ENCODE results near the gene NEIL3.

NEIL3 gene, protein sequence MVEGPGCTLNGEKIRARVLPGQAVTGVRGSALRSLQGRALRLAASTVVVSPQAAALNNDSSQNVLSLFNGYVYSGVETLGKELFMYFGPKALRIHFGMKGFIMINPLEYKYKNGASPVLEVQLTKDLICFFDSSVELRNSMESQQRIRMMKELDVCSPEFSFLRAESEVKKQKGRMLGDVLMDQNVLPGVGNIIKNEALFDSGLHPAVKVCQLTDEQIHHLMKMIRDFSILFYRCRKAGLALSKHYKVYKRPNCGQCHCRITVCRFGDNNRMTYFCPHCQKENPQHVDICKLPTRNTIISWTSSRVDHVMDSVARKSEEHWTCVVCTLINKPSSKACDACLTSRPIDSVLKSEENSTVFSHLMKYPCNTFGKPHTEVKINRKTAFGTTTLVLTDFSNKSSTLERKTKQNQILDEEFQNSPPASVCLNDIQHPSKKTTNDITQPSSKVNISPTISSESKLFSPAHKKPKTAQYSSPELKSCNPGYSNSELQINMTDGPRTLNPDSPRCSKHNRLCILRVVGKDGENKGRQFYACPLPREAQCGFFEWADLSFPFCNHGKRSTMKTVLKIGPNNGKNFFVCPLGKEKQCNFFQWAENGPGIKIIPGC
- 1.2 to 2.3 (median 1.9) reads per million in 3 donors for total RNA-seq

GRCh38 chr4:177309522-177310371 lies at the start of gene NEIL3:
Gene NEIL3 (plus strand): TSS chr4:177309874. CDS start chr4:177309954, 80 bp downstream.
- H3K27ac ChIP-seq (ENCODE audit: insufficient read depth, low read length, poor library complexity, severe bottlenecking) = peak within 1 kb of the TSS; percentile 38
- H3K36me3 ChIP-seq (ENCODE audit: control insufficient read depth, insufficient read depth, low read length) = no peaks in the 10 kb centered on the region
- no peaks in the 10 kb centered on the region for H3K27me3 ChIP-seq (replicated peaks; ENCODE audit: control insufficient read depth, insufficient read depth, low read length, poor library complexity, severe bottlenecking)
- H3K4me1 ChIP-seq (ENCODE audit: control insufficient read depth, insufficient read depth, low read length, poor library complexity, severe bottlenecking) = peaks cover 3% of the 10 kb centered on the region
- H3K9me3 ChIP-seq (ENCODE audit: control insufficient read depth, low read length) = no peaks in the 10 kb centered on the region
- peak within 1 kb of the TSS; percentile 92 for H3K4me3 ChIP-seq (ENCODE audit: insufficient read depth, low read depth, low read length, poor library complexity, severe bottlenecking)
- DNase-seq = peak; percentile 86 to 94 (median 93)

DNA sequence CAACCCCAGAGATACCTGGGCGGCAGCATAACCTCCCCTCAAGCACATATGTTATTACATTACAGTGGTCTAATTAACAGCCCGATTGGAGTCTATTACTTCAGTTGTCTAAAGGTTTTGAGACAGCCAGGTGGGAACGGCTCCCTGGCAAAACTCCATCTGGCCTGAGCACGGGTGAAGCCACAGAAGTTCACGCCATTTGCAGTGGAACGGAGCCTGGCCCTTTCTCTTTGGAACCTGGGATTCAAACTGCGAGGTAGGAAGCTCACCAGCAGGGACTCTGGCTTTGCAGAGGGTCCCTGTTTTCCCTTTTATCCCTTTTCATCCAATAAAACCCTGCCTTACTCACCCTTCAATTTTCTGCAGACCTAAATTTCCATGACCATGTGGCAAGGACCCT lies 45.9 kb upstream of the NEIL3 start:
- Histone ChIP-seq H3K36me3 (ENCODE audit: control insufficient read depth, insufficient read depth, low read length) (no peaks in the 10 kb centered on the region), H3K9me3 (ENCODE audit: control insufficient read depth, low read length) (no peaks in the 10 kb centered on the region), H3K27ac (ENCODE audit: insufficient read depth, low read length, poor library complexity, severe bottlenecking) (no peak overlapping the region), H3K27me3 (replicated peaks; ENCODE audit: control insufficient read depth, insufficient read depth, low read length, poor library complexity, severe bottlenecking) (no peaks in the 10 kb centered on the region), H3K4me3 (ENCODE audit: insufficient read depth, low read depth, low read length, poor library complexity, severe bottlenecking) (no peak overlapping the region), H3K4me1 (ENCODE audit: control insufficient read depth, insufficient read depth, low read length, poor library complexity, severe bottlenecking) (no peaks in the 10 kb centered on the region)
- no peak for DNase-seq

GRCh38 chr4:177264788-177265422 lies 44.8 kb upstream of the NEIL3 start:
- DNase-seq = no peak
- no peaks in the 10 kb centered on the region for H3K9me3 ChIP-seq (ENCODE audit: control insufficient read depth, low read length)
- no peaks in the 10 kb centered on the region for H3K36me3 ChIP-seq (ENCODE audit: control insufficient read depth, insufficient read depth, low read length)
- H3K27me3 ChIP-seq (replicated peaks; ENCODE audit: control insufficient read depth, insufficient read depth, low read length, poor library complexity, severe bottlenecking) = no peaks in the 10 kb centered on the region
- H3K4me3 ChIP-seq (ENCODE audit: insufficient read depth, low read depth, low read length, poor library complexity, severe bottlenecking) = no peak overlapping the region
- H3K27ac ChIP-seq (ENCODE audit: insufficient read depth, low read length, poor library complexity, severe bottlenecking) = no peak overlapping the region
- no peaks in the 10 kb centered on the region for H3K4me1 ChIP-seq (ENCODE audit: control insufficient read depth, insufficient read depth, low read length, poor library complexity, severe bottlenecking)

GRCh38 chr4:177265729-177266128 lies 43.9 kb upstream of the NEIL3 start:
- no peaks in the 10 kb centered on the region for H3K4me1 ChIP-seq (ENCODE audit: control insufficient read depth, insufficient read depth, low read length, poor library complexity, severe bottlenecking)
- H3K4me3 ChIP-seq (ENCODE audit: insufficient read depth, low read depth, low read length, poor library complexity, severe bottlenecking) = no peak overlapping the region
- H3K27ac ChIP-seq (ENCODE audit: insufficient read depth, low read length, poor library complexity, severe bottlenecking) = no peak overlapping the region

DNA sequence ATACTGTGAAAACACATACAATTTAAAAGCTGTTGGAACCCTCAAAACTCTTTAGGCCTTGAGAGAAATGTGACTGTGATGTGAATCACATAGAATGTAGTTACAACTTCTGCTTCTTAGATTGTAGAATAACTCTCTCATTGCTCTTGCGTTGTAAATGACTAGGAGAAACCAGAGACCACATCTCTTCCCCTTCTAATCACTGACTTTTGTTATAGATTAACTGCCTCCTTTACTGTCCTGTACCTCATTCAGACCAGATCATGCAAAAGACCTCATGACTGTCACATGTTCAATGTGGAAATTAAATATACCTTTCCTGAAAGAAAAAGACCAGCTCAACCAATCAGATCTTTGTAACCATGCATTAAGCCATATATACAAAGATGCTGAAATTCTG lies 43.2 kb upstream of the NEIL3 start:
- no peak overlapping the region for H3K4me3 ChIP-seq (ENCODE audit: insufficient read depth, low read depth, low read length, poor library complexity, severe bottlenecking)
- H3K4me1 ChIP-seq (ENCODE audit: control insufficient read depth, insufficient read depth, low read length, poor library complexity, severe bottlenecking) = no peaks in the 10 kb centered on the region
- DNase-seq = no peak
- no peak overlapping the region for H3K27ac ChIP-seq (ENCODE audit: insufficient read depth, low read length, poor library complexity, severe bottlenecking)
- no peaks in the 10 kb centered on the region for H3K9me3 ChIP-seq (ENCODE audit: control insufficient read depth, low read length)
- H3K36me3 ChIP-seq (ENCODE audit: control insufficient read depth, insufficient read depth, low read length) = no peaks in the 10 kb centered on the region
- H3K27me3 ChIP-seq (replicated peaks; ENCODE audit: control insufficient read depth, insufficient read depth, low read length, poor library complexity, severe bottlenecking) = no peaks in the 10 kb centered on the region

More at GRCh38 chr4:177265729-177266128, 43.9 kb upstream of the NEIL3 start:
- Histone ChIP-seq H3K36me3 (ENCODE audit: control insufficient read depth, insufficient read depth, low read length) (no peaks in the 10 kb centered on the region), H3K9me3 (ENCODE audit: control insufficient read depth, low read length) (no peaks in the 10 kb centered on the region), H3K27me3 (replicated peaks; ENCODE audit: control insufficient read depth, insufficient read depth, low read length, poor library complexity, severe bottlenecking) (no peaks in the 10 kb centered on the region)
- DNase-seq = no peak

- Histone ChIP-seq H3K36me3 (ENCODE audit: control insufficient read depth, insufficient read depth, low read length) (no peaks in the 10 kb centered on the region), H3K9me3 (ENCODE audit: control insufficient read depth, low read length) (no peaks in the 10 kb centered on the region), H3K4me3 (ENCODE audit: insufficient read depth, low read depth, low read length, poor library complexity, severe bottlenecking) (no peak overlapping the region), H3K27me3 (replicated peaks; ENCODE audit: control insufficient read depth, insufficient read depth, low read length, poor library complexity, severe bottlenecking) (no peaks in the 10 kb centered on the region), H3K4me1 (ENCODE audit: control insufficient read depth, insufficient read depth, low read length, poor library complexity, severe bottlenecking) (no peaks in the 10 kb centered on the region), H3K27ac (ENCODE audit: insufficient read depth, low read length, poor library complexity, severe bottlenecking) (no peak overlapping the region)
- no peak for DNase-seq
These were observed 41.8 kb upstream of the NEIL3 start for GRCh38 chr4:177267911-177268310.

GRCh38 chr4:177271091-177271490 lies 38.6 kb upstream of the NEIL3 start:
- H3K4me3 ChIP-seq (ENCODE audit: insufficient read depth, low read depth, low read length, poor library complexity, severe bottlenecking) = no peak overlapping the region
- H3K27me3 ChIP-seq (replicated peaks; ENCODE audit: control insufficient read depth, insufficient read depth, low read length, poor library complexity, severe bottlenecking) = no peaks in the 10 kb centered on the region
- no peaks in the 10 kb centered on the region for H3K36me3 ChIP-seq (ENCODE audit: control insufficient read depth, insufficient read depth, low read length)
- H3K9me3 ChIP-seq (ENCODE audit: control insufficient read depth, low read length) = no peaks in the 10 kb centered on the region
- H3K27ac ChIP-seq (ENCODE audit: insufficient read depth, low read length, poor library complexity, severe bottlenecking) = no peak overlapping the region
- no peaks in the 10 kb centered on the region for H3K4me1 ChIP-seq (ENCODE audit: control insufficient read depth, insufficient read depth, low read length, poor library complexity, severe bottlenecking)
- DNase-seq = no peak

DNA sequence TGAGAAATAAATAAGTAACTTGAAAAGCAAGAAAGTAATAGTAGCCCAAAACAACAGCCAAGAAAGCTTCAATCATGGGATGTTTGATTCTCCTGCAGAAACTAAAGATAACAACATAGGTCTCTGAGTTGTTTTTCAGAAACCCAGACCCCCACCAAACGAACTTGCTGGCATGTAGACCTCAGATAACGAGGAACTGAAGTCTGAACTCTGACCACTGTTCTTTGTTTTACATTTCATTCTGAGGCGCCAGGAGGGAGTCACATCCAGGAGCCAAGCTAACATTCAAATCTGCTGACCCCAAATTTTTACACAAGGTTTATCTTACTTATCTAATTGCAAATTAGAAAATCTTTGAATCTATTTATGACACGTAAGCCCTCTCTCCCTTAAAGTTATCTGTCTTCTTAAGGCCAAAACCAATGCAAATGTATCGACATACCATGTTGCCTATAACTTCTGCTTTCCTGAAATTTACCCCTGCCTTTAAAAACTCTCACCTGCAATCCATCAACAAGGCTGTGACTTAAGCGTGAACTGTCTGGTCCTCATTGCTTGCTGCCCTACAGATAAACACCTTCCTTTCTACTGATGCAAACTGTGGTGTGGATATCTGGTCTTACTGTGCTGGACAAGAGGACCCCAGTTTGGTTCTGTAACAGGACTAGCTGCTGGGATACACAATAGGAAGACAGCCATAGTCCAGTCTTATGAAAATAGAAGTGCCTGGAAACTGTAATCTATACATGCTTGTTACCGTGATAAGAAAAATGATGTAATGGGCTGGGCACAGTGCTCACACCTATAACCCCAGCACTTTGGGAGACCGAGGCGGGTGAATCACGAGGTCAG lies 37.5 kb upstream of the NEIL3 start:
- no peak for DNase-seq
- H3K9me3 ChIP-seq (ENCODE audit: control insufficient read depth, low read length) = no peaks in the 10 kb centered on the region
- no peaks in the 10 kb centered on the region for H3K27me3 ChIP-seq (replicated peaks; ENCODE audit: control insufficient read depth, insufficient read depth, low read length, poor library complexity, severe bottlenecking)
- H3K4me3 ChIP-seq (ENCODE audit: insufficient read depth, low read depth, low read length, poor library complexity, severe bottlenecking) = no peak overlapping the region
- H3K4me1 ChIP-seq (ENCODE audit: control insufficient read depth, insufficient read depth, low read length, poor library complexity, severe bottlenecking) = no peaks in the 10 kb centered on the region
- H3K36me3 ChIP-seq (ENCODE audit: control insufficient read depth, insufficient read depth, low read length) = no peaks in the 10 kb centered on the region
- H3K27ac ChIP-seq (ENCODE audit: insufficient read depth, low read length, poor library complexity, severe bottlenecking) = no peak overlapping the region

DNA sequence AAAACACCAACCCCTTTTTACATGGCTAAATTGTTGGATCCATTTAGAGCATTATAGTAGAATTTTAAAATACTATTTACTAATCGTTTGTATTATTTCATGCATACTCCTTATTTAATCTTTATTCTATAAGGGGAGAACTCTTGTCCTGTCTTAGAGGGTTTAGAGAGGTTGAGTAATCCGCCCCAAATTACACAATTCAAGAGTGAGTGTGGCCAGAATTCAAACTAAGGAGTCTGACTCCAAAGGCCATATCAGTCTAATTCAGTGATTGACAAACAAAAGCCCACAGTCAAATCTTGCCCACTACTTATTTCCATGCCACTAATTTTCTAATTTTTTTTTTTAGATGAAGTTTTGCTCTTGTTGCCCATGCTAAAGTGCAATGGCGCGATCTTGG lies 33.7 kb upstream of the NEIL3 start:
- no peaks in the 10 kb centered on the region for H3K4me1 ChIP-seq (ENCODE audit: control insufficient read depth, insufficient read depth, low read length, poor library complexity, severe bottlenecking)
- H3K9me3 ChIP-seq (ENCODE audit: control insufficient read depth, low read length) = no peaks in the 10 kb centered on the region
- DNase-seq = no peak
- H3K27ac ChIP-seq (ENCODE audit: insufficient read depth, low read length, poor library complexity, severe bottlenecking) = no peak overlapping the region
- H3K36me3 ChIP-seq (ENCODE audit: control insufficient read depth, insufficient read depth, low read length) = no peaks in the 10 kb centered on the region
- H3K27me3 ChIP-seq (replicated peaks; ENCODE audit: control insufficient read depth, insufficient read depth, low read length, poor library complexity, severe bottlenecking) = no peaks in the 10 kb centered on the region
- no peak overlapping the region for H3K4me3 ChIP-seq (ENCODE audit: insufficient read depth, low read depth, low read length, poor library complexity, severe bottlenecking)
